Measurements from ENCODE around the gene C19orf12. TPM values are rescaled to one million over a fixed set of nuclear protein-coding genes. Genes with fewer than 3 reads are reported as not detected.

Gene C19orf12
- 21.4 TPM for polyA plus RNA-seq (ENCODE audit: insufficient read length)

DNA sequence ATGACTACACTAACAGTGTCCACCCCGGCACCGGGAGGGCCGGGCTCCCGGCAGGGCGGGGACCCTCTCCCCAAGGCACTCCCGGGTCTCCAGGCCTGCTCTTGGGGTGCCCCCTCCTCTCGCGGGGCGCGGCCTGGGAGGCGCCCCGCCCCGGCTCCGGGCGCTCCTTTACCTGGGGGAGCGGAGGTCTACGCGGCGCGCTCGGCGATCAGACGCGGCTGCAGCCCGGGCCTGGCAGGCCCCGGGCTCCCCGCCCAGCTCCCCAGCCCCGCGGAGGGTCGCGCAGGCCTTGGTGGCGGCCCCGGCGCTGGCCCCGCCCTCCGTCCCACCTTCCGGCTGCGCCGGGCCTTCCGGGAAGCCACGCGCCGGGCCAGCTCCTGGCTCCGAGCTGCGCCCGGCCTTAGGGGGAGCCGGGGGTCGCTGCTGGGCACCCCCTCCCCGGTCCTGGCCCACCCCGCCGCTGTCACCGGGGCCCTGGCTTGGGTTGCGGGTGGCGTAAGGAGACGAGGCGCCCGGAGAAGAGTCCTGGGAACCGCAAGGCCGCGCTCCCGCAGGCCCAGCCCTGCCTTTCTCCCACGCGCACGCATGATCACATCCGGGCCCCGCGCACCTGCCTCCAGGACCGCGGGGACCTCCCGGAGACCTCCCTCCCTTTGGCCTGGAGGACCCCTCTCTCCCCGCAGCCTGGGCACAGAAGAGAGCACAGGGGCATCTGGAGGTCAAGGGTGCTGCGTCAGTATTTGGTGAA, at the start of gene C19orf12:
TSS of gene C19orf12 (minus strand) at position 309 of the 748 bp plus-strand sequence. CDS start 6,848 bp downstream, outside the sequence.
- DNase-seq (ENCODE audit: low read depth), result no peak

DNA sequence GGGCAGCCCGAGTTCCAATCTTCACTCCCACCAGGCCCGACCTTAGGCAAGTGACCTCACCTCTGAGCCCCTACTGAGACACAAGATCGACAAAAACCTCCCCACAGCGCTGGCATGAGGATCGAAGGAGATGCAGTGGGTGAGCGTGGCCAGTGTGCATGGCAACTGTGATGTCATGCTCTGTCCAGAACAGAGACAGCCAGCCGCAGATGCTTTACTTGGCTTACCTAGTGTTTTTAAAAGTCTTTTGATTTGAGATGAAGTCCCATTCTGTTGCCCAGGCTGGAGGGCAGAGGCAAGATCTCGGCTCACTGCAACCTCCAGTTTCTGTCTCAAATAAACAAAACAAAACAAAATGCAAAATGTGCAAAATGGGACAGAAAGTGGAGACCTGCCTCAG, 49.3 kb upstream of the C19orf12 start:
- DNase-seq (ENCODE audit: low read depth), result no peak

DNA sequence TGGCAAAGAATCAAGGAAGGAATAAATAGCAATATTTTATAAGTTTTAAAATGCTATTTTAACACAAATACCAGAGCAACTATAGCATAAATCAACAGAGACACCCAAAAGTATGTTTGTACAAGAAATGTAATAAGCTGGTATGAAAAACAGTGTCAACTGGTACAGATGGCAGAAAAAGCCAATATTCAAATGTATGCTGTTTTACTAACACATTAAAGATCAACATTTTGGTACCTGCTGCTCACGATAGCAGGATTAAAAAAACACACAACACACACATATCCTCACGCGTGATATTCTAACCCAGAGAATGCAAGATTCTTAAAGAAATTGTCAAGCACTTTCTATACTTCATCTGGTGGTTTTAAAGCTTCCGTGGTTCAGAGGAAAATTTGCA, 48.1 kb upstream of the C19orf12 start:
- DNase-seq (ENCODE audit: low read depth), result no peak

DNA sequence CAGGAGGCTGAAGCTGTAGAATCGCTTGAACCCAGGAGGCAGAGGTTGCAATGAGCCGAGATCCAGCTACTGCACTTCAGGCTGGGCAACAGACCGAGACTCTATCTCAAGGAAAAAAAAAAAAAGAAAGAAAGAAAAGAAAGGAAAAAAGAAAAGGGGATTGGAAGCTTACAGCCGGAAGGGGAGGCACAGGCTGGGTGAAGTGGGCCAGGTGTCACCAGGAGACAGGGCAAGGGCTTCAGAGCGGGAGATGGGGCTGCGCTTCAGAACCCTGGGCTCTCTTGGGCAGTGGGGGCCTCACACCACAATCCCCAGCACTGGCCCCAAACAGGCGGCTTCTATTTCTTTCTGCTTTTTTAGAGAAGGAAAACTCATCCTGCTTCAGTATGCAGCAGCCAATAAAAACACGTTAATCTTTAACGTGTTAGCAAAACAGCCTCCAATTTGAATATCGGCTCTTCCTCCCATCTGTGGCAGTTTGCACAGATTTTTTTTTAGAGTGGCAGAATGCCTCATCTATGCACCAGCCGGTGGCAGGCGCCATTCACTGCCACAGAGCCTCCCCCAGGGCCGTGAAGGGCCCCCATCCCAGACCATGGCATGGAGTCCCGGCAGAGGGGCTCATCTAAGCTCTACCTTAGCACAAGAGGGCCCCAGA, 46.6 kb upstream of the C19orf12 start:
- no peak for DNase-seq (ENCODE audit: low read depth)

DNA sequence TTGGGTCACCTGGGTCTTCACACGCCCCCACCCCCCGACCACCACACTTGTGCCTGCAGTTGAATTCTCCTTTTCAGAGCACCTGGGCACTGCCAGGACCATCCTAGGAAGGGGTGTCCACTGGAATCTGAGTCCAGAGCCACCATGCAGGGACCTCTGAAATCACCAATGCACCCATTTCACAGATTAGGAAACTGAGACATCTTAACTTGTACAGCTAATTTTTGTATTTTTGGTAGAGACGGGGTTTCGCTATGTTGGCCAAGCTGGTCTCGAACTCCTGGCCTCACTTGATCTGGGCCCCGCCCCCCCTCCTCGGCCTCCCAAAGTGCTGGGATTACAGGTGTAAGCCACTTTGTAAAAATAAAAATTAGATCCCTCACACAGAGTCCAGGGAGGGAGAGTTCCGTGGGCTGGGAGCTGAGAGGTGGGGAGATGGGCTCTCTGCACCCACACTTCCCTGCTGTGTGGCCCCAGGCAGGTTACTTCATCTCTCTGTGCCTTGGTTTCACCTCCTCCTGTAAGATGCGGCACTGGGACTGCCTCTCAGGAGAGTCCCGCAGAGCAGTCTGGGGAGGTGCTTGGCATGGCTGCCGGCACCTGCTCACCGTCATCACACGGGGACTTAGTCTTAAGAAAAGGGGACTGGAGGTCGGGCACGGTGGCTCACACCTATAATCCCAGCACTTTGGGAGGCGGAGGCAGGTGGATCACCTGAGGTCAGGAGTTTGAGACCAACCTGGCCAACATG, 45.9 kb upstream of the C19orf12 start:
- no peak for DNase-seq (ENCODE audit: low read depth)

DNA sequence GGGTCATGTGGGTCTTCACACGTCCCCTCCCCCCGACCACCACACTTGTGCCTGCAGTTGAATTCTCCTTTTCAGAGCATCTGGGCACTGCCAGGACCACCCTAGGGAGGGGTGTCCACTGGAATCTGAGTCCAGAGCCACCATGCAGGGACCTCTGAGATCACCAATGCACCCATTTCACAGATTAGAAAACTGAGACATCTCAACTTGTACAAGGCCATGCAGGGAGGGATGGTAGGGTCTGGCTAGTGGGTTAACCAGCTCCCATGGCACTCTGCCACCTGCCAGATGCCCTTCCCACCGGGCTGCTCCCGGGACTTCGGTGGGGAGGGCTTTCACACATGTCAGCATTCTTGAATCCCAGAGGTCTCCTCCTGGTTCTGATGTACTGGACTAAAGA, 44.3 kb upstream of the C19orf12 start:
- no peak for DNase-seq (ENCODE audit: low read depth)

DNA sequence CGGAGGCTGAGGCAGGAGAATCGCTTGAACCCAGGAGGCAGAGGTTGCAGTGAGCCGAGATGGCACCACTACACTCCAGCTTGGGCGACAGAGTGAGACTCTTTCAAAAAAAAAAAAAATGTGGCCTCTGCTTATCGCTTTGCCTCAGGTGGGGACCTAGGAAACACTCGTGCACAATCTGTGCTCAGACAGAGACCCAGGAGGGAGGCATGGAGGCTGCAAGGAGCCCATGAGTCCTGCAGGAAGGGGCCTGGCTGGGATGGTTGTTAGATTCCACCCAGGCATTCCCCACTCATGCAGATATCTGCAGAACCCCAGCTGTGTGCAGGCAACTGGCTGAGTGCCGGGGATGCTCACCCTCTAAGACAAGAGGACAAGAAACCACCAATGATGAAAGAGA, 43.8 kb upstream of the C19orf12 start:
- no peak for DNase-seq (ENCODE audit: low read depth)

DNA sequence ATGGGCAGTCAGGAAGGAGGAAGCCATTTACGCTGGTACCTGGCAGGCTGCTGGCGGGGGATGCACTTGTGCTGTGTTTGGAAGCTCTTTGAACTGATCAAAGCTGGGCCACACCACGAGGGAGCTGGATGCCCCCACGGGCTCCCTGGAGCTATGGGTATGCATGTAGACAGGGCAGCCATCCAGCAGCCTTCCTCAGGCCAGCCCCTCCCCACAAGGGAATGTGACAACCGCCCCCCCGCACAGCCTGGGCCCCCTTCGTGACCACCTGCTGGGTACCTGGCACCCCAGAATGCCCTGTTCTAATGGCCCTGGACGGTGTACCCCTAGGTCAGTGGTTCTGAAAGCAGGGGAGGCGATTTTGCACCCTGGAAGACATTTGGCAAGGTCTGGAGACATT, 42.5 kb upstream of the C19orf12 start:
- DNase-seq (ENCODE audit: low read depth), result no peak

DNA sequence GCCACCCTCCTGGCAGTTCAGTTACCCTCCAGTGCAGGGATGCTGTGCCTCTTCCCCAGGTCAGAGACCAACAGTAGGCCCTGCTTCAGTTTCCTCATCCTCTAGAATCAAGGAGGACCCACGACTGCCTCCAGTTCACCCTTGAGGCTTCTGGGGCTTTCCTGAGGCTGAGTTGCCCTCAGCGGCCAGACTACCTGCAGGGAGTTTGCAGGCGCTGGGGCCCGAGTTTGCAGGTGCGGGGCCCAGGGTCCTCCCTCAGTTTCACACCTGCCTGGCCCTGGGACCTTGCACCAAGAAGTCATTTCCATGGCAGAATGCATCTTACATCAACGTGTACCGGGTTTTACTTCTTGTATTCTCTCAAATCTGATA, 38.9 kb upstream of the C19orf12 start:
- no peak for DNase-seq (ENCODE audit: low read depth)

DNA sequence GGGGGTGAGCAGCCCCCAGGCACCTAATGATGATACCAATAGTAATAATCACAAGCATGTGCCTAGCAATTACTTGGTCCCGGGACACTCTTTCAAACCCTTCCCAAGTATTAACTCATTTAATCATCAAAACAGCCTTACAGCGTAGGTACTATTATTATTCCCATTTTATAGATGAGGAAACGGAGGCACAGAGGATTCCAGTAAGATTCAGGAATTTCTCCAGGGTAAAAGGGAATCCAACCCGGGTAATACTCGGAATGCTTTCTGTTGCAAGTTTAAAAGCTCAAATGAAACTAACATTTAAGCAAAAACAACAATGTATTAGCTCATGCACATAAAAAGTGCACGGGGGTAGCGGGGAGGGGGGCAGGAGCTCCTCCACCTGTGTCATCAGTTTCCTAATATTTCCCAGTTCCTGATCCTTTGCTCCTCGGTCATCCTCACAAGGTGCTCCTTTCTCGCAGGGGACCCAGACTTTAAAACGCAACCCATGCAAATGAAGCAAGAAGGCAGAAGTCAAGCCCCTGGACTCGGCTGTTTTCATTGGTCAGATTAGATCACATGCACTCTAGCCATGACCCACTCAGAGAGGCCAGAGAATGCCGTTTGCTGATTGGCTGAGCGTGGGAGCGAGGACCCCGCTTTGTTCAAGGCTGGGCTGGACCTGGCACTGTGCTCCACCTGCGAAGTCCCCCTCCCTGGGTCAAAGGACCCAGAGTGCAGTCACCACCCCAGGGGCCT, 38.3 kb upstream of the C19orf12 start:
- DNase-seq (ENCODE audit: low read depth), result no peak

DNA sequence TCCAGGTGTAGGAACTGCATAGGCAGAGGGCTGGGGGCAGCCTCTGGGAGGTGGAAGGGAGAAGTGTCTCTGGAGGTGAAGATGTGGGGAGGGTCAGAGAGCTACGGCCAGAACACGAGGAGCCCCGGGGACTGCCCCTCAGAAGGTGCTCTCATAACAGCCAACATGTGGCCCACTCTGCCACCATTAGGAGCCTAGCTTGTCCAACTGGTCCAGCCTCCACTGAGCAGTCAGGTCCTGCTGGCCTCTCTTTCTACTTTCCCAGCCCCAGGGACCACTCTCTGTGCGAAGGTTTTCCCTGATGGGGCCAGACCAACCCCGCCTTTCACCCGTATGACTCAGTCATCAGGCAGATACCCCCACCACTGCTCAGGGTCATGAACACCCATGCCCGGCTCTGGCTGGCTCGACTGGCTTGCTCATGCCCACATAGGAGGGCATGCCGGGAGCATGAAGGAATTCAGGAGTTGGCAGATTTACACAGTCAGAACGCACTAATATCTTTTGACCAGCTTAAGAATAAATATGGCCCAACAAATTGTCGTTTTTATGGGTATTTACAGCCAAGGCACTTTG, 37.5 kb upstream of the C19orf12 start:
- no peak for DNase-seq (ENCODE audit: low read depth)

DNA sequence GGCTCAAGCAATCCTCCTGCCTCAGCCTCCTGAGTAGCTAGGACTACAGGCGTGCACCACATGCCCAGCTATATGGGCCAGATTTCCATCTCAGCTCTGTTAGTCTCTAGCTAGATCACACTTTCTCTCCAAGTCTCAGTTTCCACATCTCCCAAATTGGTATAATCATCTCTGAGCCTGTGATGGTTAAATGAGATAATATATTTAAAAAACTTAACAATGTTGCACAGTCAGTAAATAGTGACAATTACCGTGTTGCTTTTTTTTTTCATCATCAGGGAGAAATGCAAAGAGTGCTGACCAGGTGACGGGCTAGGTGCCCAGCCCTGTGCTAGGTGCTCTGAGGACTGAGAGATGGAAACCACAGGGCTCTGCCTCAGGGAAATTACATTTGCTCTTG, 36.9 kb upstream of the C19orf12 start:
- DNase-seq (ENCODE audit: low read depth), result no peak

DNA sequence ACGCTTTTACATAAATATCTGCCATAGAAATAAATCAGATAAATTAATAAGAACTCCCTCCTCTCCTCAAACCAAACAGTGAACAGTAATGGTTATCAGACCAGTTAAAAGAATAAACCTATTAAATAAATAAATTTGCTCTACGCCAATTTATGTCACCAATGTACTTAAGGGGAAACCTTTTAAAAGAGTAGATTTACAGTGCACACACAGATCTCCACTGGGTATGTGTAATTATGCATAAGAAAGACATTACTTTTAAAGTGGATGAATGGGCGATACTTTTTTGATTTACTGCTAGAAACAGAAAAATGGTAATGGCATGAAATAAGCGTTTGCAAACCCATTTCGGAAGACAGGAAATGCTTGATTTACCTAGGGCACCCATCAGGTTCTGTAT, 34.9 kb upstream of the C19orf12 start:
- DNase-seq (ENCODE audit: low read depth), result no peak

DNA sequence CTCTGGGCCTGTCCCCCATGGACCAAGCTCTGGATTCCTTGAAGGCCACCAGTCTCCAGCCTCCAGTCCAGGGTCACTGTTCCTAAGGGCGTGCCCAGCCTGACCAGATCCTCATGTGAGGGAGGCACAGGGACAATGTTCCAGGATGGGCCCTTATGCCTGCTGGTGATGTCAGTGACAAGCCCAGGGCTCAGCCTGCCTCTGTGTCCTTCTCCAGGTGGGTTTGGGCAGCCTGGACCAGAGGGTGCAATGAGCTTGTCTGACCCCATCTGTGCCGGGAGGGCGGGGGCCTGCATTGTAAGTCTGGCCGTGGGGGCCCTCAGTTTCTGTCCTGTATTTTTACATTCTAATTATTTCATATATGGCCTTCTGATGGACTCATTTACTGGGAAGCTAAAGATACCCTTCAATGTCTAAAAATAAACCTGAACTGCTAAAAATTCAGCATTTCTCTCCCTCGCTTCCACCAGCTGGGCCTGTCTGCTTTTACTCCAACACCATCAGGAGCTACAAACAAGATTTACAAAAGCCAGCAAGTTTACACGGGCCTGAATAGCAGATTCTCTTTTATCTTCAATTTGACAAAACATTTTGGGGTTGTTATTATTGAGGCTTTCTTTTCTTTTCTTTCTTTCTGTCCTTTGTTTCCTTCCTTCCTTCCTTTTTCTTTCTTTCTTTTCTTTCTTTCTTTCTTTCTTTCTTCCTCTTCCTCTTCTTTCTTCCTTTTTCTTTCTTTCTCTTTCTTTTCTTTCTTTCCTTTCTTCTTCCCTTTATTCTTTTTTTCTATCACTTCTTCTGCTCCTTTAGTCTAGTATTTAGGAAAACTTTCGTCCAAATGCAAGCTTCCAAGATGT, 34.2 kb upstream of the C19orf12 start:
- DNase-seq (ENCODE audit: low read depth), result no peak

DNA sequence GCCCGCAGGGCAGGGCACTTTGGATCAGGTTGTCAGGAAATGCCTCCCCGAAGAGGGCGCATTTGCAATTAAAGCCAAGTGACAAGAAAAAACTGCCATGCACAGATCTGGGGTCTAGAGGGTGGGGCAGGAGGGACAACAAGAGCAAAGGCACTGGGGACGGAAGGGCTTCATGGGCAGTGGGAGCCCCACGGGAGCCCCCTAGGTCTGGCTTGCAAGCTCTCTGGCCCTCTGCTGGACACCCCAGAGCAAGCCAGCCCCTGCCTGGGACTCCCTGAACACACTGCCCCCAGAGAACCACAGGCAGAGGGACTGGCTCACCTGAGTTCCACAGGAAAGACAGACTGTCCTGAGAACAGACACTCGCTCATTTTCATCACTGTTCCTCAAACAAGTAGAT, 30.2 kb upstream of the C19orf12 start:
- no peak for DNase-seq (ENCODE audit: low read depth)

DNA sequence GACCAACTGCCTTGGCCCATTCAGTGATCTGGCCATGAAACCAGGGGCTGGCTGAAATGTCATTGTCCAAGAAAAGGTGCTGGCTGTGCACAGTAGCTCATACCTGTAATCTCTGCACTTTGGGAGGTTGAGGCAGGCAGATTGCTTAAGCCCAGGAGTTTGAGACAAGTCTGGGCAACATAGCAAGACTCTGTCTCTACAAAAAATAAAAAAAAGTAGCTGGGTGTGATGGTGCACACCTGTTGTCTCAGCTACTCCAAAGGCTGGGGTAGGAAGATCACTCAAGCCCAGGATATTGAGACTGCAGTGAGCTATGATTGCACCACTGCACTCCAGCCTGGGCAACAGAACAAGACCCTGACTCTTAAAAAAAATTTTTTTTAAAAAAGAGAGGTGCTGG, 28.6 kb upstream of the C19orf12 start:
- no peak for DNase-seq (ENCODE audit: low read depth)

DNA sequence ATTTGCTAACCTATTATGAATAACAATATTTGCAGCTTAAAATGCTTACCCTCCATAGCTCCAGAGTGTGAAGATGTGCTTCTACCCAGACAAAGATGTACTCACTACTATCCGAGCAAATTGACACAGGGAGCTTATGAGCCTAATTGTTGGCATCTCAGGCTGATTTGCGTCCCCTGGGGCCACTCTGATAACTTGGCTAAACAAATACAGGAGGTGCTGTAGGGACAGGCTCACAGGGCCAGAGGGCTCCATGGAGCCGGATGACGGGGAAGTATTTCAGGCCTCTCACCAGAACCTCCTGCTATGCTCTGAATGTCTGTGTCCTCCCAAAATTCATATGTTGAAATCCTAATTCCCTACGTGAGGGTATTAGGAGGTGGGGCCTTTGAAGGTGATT, 26.7 kb upstream of the C19orf12 start:
- no peak for DNase-seq (ENCODE audit: low read depth)

DNA sequence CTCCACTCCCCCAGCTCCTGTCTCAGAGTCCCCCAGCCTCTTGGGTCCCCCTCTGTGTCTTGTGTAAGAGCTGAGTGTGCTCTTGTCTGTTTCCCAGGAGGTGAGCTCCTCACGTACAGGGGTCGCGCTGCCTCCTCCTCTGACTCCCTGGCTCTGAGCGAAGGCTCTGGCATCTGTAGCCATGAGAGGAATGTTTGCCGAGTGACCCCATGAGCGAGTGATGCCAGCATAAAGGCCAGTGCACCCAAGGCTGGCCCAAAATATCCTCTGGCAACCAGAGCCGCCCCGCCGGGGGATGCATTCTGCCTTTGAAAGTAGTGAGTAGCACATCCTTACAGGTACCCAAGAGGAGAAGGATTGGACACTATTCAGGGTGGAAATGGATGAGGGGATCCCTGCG, 26.2 kb upstream of the C19orf12 start:
- DNase-seq (ENCODE audit: low read depth), result no peak

DNA sequence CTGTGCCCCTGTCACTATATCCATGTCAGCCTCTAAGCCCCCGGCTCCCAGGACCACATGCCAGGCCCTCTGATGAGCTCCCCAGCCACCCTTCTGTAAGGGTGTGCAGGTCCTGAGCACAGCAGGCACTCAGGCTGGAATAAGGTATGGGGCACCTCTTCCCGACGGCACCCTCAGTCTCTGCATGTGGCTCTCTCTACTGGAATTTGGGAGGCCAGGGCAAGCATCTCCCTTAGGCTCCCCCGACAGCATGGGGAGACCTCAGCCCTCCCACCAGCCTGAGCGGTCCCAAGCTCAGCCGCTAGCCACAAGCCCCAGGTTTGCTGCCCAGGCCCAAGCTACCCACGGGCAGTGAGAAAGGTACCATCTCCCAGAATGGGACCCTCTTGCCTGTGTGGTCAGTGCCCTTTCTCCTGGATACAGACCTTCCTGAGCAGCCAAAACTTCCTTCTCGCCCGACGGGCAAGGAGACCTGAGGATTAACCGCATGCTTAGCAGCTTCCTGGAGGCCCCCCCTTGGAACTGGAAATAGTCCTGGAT, 22.5 kb upstream of the C19orf12 start:
- DNase-seq (ENCODE audit: low read depth), result no peak

DNA sequence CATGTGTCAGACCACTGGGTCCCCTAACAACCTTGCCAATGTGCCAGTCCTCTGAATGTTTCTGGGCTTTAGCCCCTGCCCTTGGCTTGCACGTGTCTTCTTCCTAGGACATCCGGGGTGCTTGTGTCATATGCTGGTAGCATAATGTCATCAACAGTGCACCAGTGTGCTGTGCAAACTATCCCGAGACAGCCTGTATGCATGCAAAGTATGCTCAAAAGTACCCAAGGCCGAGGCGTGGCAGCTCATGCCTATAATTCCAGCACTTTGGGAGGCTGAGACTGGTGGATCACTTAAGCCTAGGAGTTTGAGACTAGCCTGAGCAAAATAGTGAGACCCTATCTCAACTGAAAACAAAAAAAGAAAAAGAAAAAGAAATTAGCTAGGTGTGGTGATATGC, 20.8 kb upstream of the C19orf12 start:
- no peak for DNase-seq (ENCODE audit: low read depth)
